HFF-Myc (cell line): Measurements from ENCODE around the gene CDKL1.
A peak's percentile ranks its signal among the peaks of the same experiment; 100 is the strongest.

Experiments used
- DNase-seq: peaks from one replicate; pipeline ENCODE4 v3.0.0-alpha.2; 2011; ENCODE audit warnings: low read depth; ENCODE audit errors: extremely low read depth
- H3K4me3 ChIP-seq: replicated peaks from 2 replicates; pipeline ENCODE4 v1.5.1; 2011; ENCODE audit warnings: low read depth, mild to moderate bottlenecking, control low read depth, low read length
- TF ChIP-seq, protein P1 (sequence below): IDR thresholded peaks from 2 replicates; pipeline ENCODE4 v1.5.1; 2012; ENCODE audit warnings: mild to moderate bottlenecking, low read depth, low read length, control low read depth; ENCODE audit errors: missing control alignments

The CDKL1 gene

DNA sequence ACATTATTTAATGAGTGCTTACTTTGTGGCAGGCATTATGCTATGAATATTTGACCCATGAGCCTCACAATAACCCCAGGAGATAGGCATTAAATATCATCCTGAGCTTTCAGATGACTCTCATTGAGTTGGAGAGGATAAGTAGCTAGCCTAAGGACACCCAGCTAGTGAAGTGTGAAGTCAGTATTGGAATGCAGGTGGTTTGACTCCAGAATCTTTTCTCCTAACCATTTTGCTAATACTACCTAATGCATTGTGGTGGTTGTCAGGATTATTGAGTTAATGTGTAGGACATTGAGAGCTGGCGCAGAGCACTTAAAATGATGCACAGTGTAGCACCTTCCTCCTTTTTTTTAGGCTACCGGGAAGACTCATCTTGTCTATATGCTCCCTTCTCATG, 3.8 kb upstream of the CDKL1 start:
- DNase-seq, result no peak
- H3K4me3 ChIP-seq, result no peak overlapping the region
- TF ChIP-seq, protein P1, sequence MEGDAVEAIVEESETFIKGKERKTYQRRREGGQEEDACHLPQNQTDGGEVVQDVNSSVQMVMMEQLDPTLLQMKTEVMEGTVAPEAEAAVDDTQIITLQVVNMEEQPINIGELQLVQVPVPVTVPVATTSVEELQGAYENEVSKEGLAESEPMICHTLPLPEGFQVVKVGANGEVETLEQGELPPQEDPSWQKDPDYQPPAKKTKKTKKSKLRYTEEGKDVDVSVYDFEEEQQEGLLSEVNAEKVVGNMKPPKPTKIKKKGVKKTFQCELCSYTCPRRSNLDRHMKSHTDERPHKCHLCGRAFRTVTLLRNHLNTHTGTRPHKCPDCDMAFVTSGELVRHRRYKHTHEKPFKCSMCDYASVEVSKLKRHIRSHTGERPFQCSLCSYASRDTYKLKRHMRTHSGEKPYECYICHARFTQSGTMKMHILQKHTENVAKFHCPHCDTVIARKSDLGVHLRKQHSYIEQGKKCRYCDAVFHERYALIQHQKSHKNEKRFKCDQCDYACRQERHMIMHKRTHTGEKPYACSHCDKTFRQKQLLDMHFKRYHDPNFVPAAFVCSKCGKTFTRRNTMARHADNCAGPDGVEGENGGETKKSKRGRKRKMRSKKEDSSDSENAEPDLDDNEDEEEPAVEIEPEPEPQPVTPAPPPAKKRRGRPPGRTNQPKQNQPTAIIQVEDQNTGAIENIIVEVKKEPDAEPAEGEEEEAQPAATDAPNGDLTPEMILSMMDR, result no peak

DNA sequence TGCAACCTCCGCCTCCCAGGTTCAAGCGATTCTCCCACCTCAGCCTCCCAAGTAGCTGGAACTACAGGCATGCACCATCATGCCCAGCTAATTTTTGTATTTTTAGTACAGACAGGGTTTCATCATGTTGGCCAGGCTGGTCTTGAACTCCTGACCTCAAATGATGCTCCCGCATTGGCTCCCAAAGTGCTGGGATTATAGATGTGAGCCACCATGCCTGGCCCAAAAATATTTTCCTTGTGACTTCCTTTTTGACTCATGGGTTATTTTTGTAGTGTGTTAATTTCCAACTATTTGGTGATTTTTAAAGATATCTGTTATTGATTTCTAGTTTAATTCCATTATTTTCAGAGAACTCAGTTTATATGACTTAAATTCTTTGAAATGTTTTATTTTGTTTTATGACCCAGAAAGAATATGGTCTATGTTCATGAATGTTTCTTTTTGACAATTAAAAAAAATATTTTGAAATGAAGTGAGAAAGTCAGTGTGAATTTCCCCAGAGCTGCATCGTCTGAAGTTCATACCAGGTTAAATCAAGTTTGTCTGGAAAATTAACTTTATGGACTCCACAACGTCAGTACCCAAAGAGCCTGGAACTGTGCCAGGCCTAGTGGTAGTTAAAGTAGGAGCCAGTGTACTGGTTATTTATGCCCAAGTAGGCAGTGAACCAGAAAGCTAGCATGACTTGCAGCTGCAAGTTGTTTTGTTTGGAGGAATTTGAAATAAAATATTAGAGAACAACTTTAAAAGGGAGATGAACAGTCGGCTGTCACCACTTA, 2.8 kb upstream of the CDKL1 start:
- TF ChIP-seq, protein P1, result no peak
- DNase-seq, result no peak
- H3K4me3 ChIP-seq, result no peak overlapping the region

DNA sequence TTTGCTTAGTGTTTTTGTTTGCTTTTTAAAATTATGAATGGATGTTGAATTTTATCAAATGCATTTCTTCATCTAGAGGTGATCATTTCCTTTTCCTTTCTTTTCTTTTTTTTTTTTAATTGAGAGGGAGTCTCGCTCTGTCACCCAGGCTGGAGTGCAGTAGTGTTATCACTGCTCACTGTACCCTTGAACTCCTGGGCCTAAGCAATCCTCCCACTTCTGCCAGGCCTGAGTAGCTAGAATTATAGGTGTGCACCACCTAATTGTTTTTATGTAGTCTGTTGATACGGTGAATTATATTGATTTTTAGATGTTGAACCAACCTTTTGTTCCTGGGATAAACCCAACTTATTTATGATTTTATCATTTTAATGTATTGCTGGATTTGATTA, 1.5 kb upstream of the CDKL1 start:
- no peak for DNase-seq
- no peak overlapping the region for H3K4me3 ChIP-seq
- TF ChIP-seq, protein P1, result no peak

DNA sequence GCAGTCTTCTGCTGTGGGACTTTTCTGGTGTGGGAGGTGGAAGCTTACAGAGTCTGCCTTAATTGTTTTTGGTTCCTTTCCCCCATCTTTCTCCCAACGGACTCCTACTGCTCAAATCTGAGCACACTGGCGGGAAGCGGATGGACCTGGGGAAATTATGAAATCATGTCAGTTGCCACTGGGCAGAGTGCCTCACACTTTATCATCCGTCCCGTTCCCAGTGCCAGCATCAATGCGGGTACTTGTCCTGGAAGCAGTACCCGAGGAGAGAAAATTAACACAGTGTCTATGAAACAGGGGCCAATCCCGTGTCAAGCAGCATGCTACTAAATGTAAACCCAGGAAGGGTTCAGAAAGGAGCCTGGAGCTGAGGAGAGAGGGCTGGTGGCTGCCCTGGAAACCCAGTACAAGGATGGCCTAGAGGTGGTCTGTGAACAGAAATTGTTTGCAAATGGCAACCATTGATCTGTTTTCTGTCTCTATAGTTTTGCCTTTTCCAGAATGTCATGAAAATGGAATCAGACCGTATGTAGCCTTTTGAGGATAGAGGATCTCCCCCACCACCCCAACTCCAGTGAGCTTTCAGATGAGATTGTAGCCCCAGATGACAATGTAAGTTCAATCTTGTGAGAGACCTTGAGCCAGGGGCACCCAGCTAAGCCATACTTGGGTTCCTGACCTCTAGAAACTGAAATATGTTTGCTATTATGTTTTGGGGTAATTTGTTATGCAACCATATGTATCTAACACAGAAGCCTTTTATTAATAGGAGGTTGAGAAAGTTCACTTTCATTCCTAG, 908 bp upstream of the CDKL1 start:
- DNase-seq, result no peak
- peak overlapping the region; percentile 67 for H3K4me3 ChIP-seq
- TF ChIP-seq, protein P1, result no peak

DNA sequence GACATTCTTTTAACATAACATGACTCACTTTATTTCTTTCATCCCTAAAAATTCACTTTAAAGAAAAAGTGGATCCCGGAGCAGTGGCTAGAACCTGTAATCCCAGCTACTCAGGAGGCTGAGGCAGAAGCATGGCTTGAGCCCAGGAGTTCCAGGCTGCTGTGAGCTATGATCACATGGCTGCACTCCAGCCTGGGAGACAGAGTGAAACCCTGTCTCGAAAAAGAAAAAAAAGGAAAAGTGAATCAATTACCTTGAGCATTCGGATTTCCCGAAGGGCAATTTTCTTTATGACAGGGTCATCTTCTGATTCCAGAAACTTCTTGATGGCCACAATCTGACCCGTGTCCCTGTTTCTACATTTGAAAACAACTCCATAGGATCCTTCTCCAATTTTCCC, 1.2 kb downstream of the CDKL1 start:
- TF ChIP-seq, protein P1, result no peak
- peak overlapping the region; percentile 67 for H3K4me3 ChIP-seq
- no peak for DNase-seq

DNA sequence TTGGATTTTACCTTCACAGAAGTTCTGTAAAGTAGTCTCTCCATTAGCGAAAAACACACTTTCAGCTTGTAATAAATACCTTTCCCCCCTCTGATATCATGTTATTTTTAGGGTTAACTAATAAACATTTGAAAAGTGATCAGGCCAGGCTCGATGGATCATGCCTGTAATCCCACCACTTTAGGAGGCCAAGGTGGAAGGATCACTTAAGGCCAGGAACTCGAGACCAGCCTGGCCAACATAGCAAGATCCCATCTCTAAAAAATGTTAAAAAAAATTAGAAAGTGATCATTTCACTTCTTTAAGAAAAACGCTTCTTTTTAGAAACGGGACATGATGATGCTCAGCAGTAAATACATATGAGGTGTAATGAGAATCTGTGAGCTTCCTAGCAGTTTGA, 2.0 kb downstream of the CDKL1 start:
- H3K4me3 ChIP-seq, result peak overlapping the region; percentile 67
- no peak for DNase-seq
- TF ChIP-seq, protein P1, result no peak
